Activated T-helper 1 cell treated with anti-CD3 and anti-CD28 coated beads, Interleukin-12 subunit alpha, Interleukin-12 subunit beta, Interleukin-2, Interleukin-4 antibody, amounts not matched to agents 30 ng/mL and 10 ng/mL and 1 ng/mL, durations not matched to agents 14 hours and 24 hours and 36 hours (primary cell): ENCODE data around the gene TMEM131. TPM values are rescaled to one million over a fixed set of nuclear protein-coding genes. Genes with fewer than 3 reads are reported as not detected.
"Not testable (repeated sequence)": the region's sequence is repeated elsewhere in the genome, so short reads cannot be mapped to it uniquely, and the experiment has no call there.

Experiments used
- DNase-seq: peaks from one replicate; pipeline ENCODE4 v3.0.0; 2021; ENCODE audit warnings: low spot score
- H3K27ac Mint-ChIP-seq: one replicate; pipeline ENCODE4 v1.8.0; 2021; ENCODE audit warnings: mild to moderate bottlenecking, mixed read lengths
- H3K27me3 Mint-ChIP-seq: one replicate; pipeline ENCODE4 v1.8.0; 2022; ENCODE audit warnings: mild to moderate bottlenecking, moderate library complexity, mixed read lengths; ENCODE audit not compliant: insufficient read depth
- H3K36me3 Mint-ChIP-seq: one replicate; pipeline ENCODE4 v1.8.0; 2021; ENCODE audit warnings: low read depth, mixed read lengths
- H3K4me1 Mint-ChIP-seq: one replicate; pipeline ENCODE4 v1.8.0; 2021; ENCODE audit warnings: low read depth, mixed read lengths
- H3K4me3 Mint-ChIP-seq: one replicate; pipeline ENCODE4 v1.8.0; 2021; ENCODE audit warnings: mild to moderate bottlenecking, moderate library complexity, mixed read lengths
- H3K9me3 Mint-ChIP-seq: one replicate; pipeline ENCODE4 v1.8.0; 2021; ENCODE audit warnings: mixed read lengths
- intact Hi-C: fragments of 100-400 bp; cut with micrococcal nuclease; formaldehyde crosslinking; loops from one replicate; pipeline ENCODE4 v1.15.1; 2024
- total RNA-seq: library from RNA; stranded (reverse); gene quantifications from 2 replicates; pipeline ENCODE4 v1.2.3, GENCODE V29; 2022

Gene TMEM131
- total RNA-seq, 1 donor from 2014 or later, result 36.5 TPM

DNA sequence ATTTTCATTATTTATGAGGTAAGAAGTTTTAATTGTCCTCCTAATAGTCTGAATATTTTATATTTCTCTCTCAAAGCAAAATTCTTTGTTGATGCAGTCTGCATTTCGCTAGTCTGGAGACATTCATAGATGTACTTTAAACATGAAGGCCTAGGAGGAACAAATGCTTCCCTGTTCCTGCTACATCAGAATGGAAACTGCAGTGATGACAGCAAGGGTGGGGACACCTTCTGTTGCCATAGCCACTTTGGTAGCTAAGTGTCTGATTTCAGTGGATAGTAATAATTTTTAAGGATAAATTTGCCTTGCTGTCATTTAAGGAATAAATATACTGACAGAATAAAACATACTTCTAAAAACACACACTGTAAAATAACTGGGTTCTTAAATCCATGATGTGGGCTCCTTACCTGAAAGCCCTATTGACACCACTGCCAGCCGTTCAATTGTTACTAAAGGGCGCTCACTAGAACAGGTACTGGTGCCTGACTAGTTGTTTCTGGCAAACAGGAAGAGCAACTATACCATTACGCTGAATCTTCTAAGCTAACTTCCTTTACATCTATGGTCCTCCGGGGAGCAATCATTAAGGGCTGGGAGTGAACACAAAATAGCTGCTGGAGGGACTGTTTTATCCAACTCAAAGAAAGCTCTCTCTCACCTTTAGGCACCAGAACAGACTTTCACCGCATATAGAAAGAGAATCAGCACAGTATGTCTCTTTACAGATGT, 88.2 kb downstream of the TMEM131 start:
- no peaks in the 10 kb centered on the region for H3K9me3 Mint-ChIP-seq
- H3K4me3 Mint-ChIP-seq, result no peak overlapping the region
- H3K27me3 Mint-ChIP-seq, result no peaks in the 10 kb centered on the region
- intact Hi-C loops, result no loop called here
- no peak overlapping the region for H3K27ac Mint-ChIP-seq
- peaks cover 26% of the 10 kb centered on the region for H3K36me3 Mint-ChIP-seq
- no peak for DNase-seq
- peaks cover 30% of the 10 kb centered on the region for H3K4me1 Mint-ChIP-seq

DNA sequence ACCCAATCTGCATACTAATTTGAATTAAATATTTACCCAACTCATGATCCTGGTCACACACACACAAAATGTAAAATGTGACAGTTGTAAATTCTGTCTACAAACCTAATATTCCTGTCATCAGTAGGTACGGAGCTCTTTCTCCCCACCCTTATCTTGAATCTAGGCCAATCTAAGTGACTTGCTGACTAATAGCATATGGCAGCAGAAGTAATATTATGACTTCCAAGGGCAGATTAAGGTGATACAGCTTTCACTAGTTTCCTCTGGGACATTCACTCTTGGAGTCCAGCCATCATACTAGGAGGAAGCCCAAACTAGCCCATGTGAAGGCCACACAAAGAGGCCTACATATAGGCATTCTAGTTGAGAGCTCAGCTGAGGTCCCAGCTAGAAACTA, 89.4 kb downstream of the TMEM131 start:
- peaks cover 22% of the 10 kb centered on the region for H3K4me1 Mint-ChIP-seq
- H3K9me3 Mint-ChIP-seq, result no peaks in the 10 kb centered on the region
- no peak overlapping the region for H3K4me3 Mint-ChIP-seq
- intact Hi-C loops, result no loop called here
- no peak for DNase-seq
- H3K36me3 Mint-ChIP-seq, result peaks cover 27% of the 10 kb centered on the region
- H3K27ac Mint-ChIP-seq, result no peak overlapping the region
- H3K27me3 Mint-ChIP-seq, result no peaks in the 10 kb centered on the region

DNA sequence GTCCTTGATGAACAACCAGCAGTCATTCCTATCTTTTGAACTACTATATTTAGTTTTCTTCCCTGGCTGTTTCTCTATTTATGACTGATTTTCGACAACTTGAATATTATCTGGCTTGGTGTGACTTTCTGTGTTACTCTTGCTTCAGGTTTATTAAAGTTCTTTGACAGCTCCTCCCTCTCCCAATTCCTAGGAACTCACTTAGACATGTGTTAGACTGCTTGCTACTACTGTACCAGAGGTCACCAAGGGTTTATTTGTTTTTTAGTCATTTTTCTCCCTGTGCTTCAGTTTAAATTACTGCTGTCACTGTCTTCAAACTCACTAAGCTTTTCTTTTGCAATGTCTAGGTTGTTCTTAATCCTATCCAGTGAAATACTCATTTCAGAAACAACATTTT, 90.5 kb downstream of the TMEM131 start:
- Mint-ChIP-seq H3K27me3 (no peaks in the 10 kb centered on the region), H3K36me3 (peaks cover 28% of the 10 kb centered on the region), H3K27ac (no peak overlapping the region), H3K9me3 (no peaks in the 10 kb centered on the region), H3K4me1 (peaks cover 14% of the 10 kb centered on the region), H3K4me3 (no peak overlapping the region)
- DNase-seq, result no peak
- intact Hi-C loops, result no loop called here

DNA sequence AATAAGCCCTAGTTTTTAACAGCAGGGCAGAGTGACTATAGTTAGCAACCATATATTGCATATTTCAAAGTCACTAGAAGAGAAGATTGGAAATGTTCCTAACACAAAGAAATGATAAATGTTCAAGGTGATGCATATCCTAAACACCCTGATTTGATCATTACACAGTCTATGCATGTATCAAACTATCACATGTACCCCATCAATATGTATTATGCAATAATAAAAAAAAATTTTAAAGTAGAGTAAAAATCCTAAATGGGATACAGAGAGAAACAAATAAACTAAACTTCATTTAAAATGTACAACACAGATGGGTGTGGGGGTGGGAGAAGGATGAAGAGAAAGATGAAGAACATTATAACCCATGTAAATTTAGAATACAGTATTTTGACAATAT, 93.9 kb downstream of the TMEM131 start:
- intact Hi-C loops, result no loop called here
- no peak overlapping the region for H3K27ac Mint-ChIP-seq
- DNase-seq, result no peak

DNA sequence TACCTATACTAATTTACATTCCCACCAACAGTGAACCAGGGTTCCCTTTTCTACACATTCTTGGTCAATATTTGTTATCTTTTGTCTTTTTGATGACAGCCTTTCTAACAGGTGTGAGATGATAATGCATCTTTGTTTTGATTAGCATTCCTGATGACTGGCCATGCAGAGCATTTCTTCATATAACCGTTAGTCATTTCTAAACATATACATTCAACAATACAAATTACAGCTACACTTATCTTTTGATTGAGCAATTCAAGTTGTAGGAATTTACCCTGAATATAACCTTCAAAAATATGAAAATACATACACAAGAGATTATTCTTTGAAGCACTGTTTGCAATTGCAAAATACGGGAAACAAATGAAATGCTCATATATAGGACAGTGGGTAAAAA, 94.9 kb downstream of the TMEM131 start:
- Mint-ChIP-seq H3K9me3 (peaks cover 5% of the 10 kb centered on the region), H3K36me3 (peaks cover 25% of the 10 kb centered on the region), H3K27me3 (no peaks in the 10 kb centered on the region), H3K4me1 (peaks cover 7% of the 10 kb centered on the region), H3K4me3 (no peak overlapping the region), H3K27ac (no peak overlapping the region)
- intact Hi-C loops, result no loop called here
- DNase-seq, result no peak

More for the DNA sequence above, 93.9 kb downstream of the TMEM131 start:
- H3K4me1 Mint-ChIP-seq, result peaks cover 7% of the 10 kb centered on the region
- H3K4me3 Mint-ChIP-seq, result no peak overlapping the region
- peaks cover 27% of the 10 kb centered on the region for H3K36me3 Mint-ChIP-seq
- H3K27me3 Mint-ChIP-seq, result no peaks in the 10 kb centered on the region
- no peaks in the 10 kb centered on the region for H3K9me3 Mint-ChIP-seq

DNA sequence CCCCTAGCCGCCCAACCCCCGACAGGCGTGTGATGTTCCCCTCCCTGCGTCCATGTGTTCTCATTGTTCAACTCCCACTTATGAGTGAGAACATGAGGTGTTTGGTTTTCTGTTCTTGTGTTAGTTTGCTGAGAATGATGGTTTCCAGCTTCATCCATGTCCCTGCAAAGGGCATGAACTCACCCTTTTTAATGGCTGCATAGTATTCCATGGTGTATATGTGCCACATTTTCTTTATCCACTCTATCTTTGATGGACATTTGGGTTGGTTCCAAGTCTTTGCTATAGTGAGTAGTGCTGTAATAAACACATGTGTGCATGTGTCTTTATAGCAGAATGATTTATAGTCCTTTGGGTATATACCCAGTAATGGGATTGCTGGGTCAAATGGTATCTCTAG, 102.7 kb downstream of the TMEM131 start:
- intact Hi-C loops, DNase-seq, H3K4me1 Mint-ChIP-seq, H3K4me3 Mint-ChIP-seq, H3K27me3 Mint-ChIP-seq, H3K27ac Mint-ChIP-seq: not testable (repeated sequence)
- Mint-ChIP-seq H3K9me3 (peaks cover 23% of the 10 kb centered on the region), H3K36me3 (peaks cover 13% of the 10 kb centered on the region)

DNA sequence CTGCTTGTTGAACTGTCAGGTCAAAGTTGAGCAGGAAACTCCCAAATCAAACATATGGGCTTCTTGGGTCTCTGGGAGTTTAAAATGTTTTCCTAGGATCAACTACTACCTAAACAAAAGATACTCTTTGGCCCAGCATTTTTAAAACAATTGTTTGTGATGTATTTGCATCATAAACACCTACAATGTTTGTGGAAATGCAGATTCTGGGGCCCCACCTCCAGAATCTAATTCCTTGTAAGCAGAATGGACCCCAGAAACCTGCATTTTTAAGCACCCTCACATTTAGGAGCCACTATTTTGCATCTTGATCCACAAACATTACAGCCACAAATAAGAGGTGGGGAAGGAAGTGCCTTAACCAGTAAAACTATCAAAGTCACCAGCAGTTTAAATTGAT, 104.1 kb downstream of the TMEM131 start:
- Mint-ChIP-seq H3K27me3 (no peaks in the 10 kb centered on the region), H3K27ac (no peak overlapping the region), H3K9me3 (peaks cover 32% of the 10 kb centered on the region), H3K4me1 (no peaks in the 10 kb centered on the region), H3K4me3 (no peak overlapping the region), H3K36me3 (peaks cover 24% of the 10 kb centered on the region)
- DNase-seq, result no peak
- intact Hi-C loops, result no loop called here

DNA sequence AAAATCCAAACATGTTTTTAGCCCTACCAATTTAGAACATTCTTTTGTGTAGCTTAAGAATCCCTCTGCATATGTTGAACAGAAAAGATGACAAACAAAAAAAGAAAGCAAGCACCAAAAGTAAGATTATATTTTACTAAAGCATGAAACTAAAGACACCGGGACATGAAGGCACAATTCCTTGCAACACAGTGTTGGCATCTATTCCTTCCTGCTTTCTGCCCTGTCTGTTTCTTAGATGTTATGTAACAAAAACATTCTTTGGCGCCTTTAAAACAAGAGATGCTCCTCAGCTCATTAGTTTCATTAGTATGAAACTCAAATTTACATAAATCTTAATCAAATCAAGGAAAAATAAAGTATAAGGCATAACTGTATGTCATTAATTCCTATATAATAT, 106.6 kb downstream of the TMEM131 start:
- no peak for DNase-seq
- intact Hi-C loops, result no loop called here
- Mint-ChIP-seq H3K4me1 (no peaks in the 10 kb centered on the region), H3K27me3 (no peaks in the 10 kb centered on the region), H3K9me3 (peaks cover 44% of the 10 kb centered on the region), H3K36me3 (peaks cover 36% of the 10 kb centered on the region), H3K4me3 (no peak overlapping the region), H3K27ac (no peak overlapping the region)

DNA sequence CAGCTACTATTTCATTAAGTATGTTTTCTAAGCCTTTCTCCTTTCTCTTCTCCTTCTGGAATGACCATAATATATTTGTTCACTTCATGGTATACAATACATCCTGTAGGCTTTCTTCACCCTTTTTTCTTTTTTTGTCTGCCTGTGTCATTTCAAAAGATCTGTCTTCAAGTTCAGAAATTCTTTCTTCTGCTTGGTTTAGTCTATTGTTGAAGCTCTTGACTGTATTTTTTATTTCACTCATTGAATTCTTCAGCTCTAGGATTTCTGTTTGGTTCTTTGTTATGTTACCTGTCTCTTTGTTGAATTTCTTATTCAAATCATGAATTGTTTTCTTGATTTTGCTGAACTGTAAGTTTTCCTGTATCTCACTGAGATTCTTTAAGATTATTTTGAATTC, 109.9 kb downstream of the TMEM131 start:
- DNase-seq, result no peak
- H3K4me1 Mint-ChIP-seq, result no peaks in the 10 kb centered on the region
- H3K36me3 Mint-ChIP-seq, result peaks cover 39% of the 10 kb centered on the region

DNA sequence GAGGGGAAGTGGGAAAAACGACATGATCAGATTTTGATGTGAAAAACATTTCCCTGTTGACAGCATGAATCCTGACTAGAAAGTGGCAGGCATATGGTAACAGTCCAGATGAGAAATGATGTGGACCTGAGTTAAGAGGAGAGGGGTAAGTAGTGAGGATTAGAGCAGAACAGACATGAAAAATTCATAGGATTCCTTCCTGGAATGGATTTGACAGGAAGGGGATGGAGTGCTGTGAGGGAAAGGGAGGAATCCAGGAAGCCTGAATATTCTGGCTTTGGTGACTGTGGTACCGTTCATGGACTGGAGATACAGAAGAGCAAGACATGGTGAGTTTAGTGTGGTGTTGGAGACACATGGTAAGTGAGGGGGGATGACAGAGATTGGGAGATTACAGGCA, 115.4 kb downstream of the TMEM131 start:
- H3K4me3 Mint-ChIP-seq, result no peak overlapping the region
- H3K27me3 Mint-ChIP-seq, result no peaks in the 10 kb centered on the region
- no peak overlapping the region for H3K27ac Mint-ChIP-seq
- no peak for DNase-seq
- H3K4me1 Mint-ChIP-seq, result no peaks in the 10 kb centered on the region
- H3K36me3 Mint-ChIP-seq, result peaks cover 17% of the 10 kb centered on the region
- intact Hi-C loops, result no loop called here
- peaks cover 18% of the 10 kb centered on the region for H3K9me3 Mint-ChIP-seq

More for the DNA sequence above, 109.9 kb downstream of the TMEM131 start:
- no peak overlapping the region for H3K4me3 Mint-ChIP-seq
- H3K27ac Mint-ChIP-seq, result no peak overlapping the region
- intact Hi-C loops, result no loop called here
- H3K27me3 Mint-ChIP-seq, result no peaks in the 10 kb centered on the region
- peaks cover 34% of the 10 kb centered on the region for H3K9me3 Mint-ChIP-seq

DNA sequence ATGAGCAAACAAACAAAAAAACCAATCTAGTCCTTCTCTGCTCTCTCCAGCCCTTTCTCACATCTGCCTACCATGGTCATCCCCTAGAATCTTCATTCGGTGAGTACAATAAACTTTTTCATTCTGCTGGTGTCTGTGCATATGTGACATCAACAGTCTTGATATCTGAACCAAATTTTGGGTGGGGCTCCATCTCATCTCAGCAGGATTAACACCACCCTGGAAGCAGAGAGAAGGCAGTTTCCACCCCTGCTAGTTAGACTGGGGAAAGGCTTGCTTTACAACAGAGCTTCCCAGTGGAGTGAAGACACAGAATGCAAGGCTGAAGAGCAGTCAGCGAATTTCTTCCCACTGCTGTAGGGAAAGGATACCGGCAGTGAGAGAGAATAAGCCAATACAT, 116.9 kb downstream of the TMEM131 start:
- peaks cover 10% of the 10 kb centered on the region for H3K9me3 Mint-ChIP-seq
- H3K27ac Mint-ChIP-seq, result no peak overlapping the region
- H3K27me3 Mint-ChIP-seq, result no peaks in the 10 kb centered on the region
- no peak for DNase-seq
- H3K4me1 Mint-ChIP-seq, result no peaks in the 10 kb centered on the region
- no peak overlapping the region for H3K4me3 Mint-ChIP-seq
- intact Hi-C loops, result no loop called here
- H3K36me3 Mint-ChIP-seq, result peaks cover 12% of the 10 kb centered on the region

DNA sequence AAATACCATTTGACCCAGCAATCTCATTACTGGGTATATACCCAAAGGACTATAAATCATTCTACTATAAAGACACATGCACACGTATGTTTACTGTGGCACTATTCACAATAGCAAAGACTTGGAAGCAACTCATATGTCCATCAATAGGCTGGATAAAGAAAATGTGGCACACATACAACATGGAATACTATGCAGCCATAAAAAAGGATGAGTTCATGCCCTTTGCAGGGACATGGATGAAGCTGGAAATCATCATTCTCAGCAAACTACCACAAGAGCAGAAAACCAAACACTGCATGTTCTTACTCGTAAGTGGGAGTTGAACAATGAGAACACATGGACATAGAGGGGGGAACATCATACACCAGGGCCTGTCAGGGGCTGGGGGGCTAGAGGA, 117.4 kb downstream of the TMEM131 start:
- DNase-seq, H3K27ac Mint-ChIP-seq, H3K27me3 Mint-ChIP-seq, H3K4me3 Mint-ChIP-seq, intact Hi-C loops, H3K4me1 Mint-ChIP-seq, H3K9me3 Mint-ChIP-seq: not testable (repeated sequence)
- H3K36me3 Mint-ChIP-seq, result peaks cover 13% of the 10 kb centered on the region

DNA sequence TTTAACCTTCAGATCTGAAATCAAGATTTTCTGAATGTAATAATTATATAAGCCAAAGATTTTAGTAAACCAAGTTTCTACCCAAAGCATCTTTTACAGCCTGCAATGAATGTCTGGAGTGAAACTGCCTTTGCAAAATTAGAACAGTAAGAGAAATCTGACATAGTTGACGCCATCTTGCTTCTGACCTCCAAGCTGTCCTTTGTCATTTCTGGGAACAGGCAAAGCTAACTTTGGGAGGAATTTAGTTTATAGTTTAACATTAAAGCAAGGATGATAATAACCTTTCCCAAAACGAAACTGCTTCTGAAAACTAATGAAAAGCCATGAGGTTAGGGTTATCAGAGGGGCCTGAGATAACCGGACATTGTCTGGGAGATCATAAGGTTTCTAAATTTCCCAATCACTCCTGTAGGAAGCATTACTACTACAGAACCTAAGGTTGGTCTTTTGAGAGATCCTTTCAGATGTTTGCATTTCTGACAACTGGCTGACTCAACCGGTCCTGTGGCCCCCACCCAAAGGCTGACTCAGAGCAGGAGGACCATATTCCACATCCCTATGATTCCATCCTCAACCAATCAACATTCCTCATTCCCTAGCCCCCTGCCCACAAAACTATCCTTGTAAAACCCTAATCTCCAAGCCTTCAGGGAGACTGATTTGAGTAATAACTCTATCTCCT, 124.5 kb downstream of the TMEM131 start:
- Mint-ChIP-seq H3K4me3 (no peak overlapping the region), H3K9me3 (no peaks in the 10 kb centered on the region), H3K4me1 (peaks cover 35% of the 10 kb centered on the region), H3K27me3 (no peaks in the 10 kb centered on the region), H3K27ac (no peak overlapping the region), H3K36me3 (peaks cover 4% of the 10 kb centered on the region)
- DNase-seq, result no peak
- intact Hi-C loops, result no loop called here
